Esophagus muscularis mucosa (tissue), 4 donors: ENCODE data around the gene TNPO3.

Source experiments
- EP300 ChIP-seq: sonication (generic); formaldehyde crosslinking; IDR thresholded peaks from one replicate; pipeline ENCODE4 v1.6.1; 2017; ENCODE audit warnings: antibody characterized with exemption
- POLR2A ChIP-seq: fragments of 450-650 bp; IDR thresholded peaks from one replicate; pipeline ENCODE4 v1.6.1; 2017; ENCODE audit warnings: antibody characterized with exemption, moderate library complexity, mild to moderate bottlenecking, low read depth
- POLR2AphosphoS5 ChIP-seq, 2 donors: sonication (generic); formaldehyde crosslinking; IDR thresholded peaks; one replicate each; pipeline ENCODE4 v1.6.1; 2017; ENCODE audit warnings: antibody characterized with exemption in 2 of 2
- TF ChIP-seq, protein P1 (sequence below), 3 experiments: fragments of 200-600 bp in 2 of 3; fragments of 450-650 bp in 1 of 3; sonication (generic) in 2 of 3; IDR thresholded peaks; one replicate each; pipeline ENCODE4 v1.5.1; 2017 to 2019; ENCODE audit warnings: antibody characterized with exemption in 3 of 3, mild to moderate bottlenecking in 2 of 3, moderate library complexity in 1 of 3

DNA sequence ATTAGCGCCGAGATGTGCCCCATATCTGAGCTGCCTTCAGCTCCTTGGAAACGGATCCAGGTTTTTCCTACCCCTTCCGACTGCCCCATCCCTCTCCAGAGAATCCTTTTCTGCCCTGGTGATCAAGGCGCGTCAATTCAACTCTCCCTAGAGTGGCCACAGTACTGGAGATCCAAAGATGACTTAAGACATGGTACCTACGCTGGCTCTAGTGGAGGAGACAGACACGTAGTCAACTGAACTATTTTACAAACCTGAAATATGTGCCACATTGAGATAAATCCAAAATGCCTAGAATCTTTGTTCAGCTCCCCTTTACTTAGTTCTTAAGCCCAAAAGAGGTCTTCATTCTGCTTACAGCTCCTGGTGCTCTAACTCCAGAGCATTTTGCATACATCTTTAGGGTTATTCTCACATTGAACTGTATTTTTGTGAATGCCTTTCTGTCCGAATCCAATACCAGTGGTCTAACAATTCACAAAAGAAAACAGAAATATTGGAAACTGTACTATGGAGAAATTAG lies 444 bp upstream of the TNPO3 start:
- TF ChIP-seq, protein P1, sequence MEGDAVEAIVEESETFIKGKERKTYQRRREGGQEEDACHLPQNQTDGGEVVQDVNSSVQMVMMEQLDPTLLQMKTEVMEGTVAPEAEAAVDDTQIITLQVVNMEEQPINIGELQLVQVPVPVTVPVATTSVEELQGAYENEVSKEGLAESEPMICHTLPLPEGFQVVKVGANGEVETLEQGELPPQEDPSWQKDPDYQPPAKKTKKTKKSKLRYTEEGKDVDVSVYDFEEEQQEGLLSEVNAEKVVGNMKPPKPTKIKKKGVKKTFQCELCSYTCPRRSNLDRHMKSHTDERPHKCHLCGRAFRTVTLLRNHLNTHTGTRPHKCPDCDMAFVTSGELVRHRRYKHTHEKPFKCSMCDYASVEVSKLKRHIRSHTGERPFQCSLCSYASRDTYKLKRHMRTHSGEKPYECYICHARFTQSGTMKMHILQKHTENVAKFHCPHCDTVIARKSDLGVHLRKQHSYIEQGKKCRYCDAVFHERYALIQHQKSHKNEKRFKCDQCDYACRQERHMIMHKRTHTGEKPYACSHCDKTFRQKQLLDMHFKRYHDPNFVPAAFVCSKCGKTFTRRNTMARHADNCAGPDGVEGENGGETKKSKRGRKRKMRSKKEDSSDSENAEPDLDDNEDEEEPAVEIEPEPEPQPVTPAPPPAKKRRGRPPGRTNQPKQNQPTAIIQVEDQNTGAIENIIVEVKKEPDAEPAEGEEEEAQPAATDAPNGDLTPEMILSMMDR (IDR thresholded peaks at IDR 0.05): no peak
- no peak for TF ChIP-seq POLR2A
- TF ChIP-seq POLR2AphosphoS5 (IDR thresholded peaks at IDR 0.05): no peak
- TF ChIP-seq EP300: no peak
